MM.1S (cell line): ENCODE results near the gene PRDX2.
A peak's percentile ranks its signal among the peaks of the same experiment; 100 is the strongest.

ENCODE experiments used
- DNase-seq: peaks from one replicate; pipeline ENCODE4 v3.0.0-alpha.2; 2015
- H2AFZ ChIP-seq: fragments of 300-600 bp; sonication (generic); 2 replicates; pipeline ENCODE4 v1.6.0; 2016; ENCODE audit warnings: antibody characterized with exemption, low read length
- H3F3A ChIP-seq: fragments of 300-600 bp; sonication (generic); 2 replicates; pipeline ENCODE4 v1.6.1; 2016; ENCODE audit warnings: mild to moderate bottlenecking, antibody characterized with exemption, low read length, moderate library complexity, mixed read lengths; ENCODE audit not compliant: insufficient read depth
- H3K27ac ChIP-seq: fragments of 300-600 bp; sonication (generic); 2 replicates; pipeline ENCODE4 v1.5.1; 2016; ENCODE audit warnings: mild to moderate bottlenecking, low read length
- H3K27me3 ChIP-seq: fragments of 300-600 bp; sonication (generic); replicated peaks from 2 replicates; pipeline ENCODE4 v1.6.0; 2016; ENCODE audit warnings: low read length; ENCODE audit not compliant: insufficient read depth
- H3K36me3 ChIP-seq: fragments of 300-600 bp; sonication (generic); replicated peaks from 2 replicates; pipeline ENCODE4 v1.6.1; 2016; ENCODE audit warnings: mild to moderate bottlenecking, low read length, mixed read lengths; ENCODE audit not compliant: insufficient read depth
- H3K4me1 ChIP-seq: fragments of 300-600 bp; sonication (generic); 2 replicates; pipeline ENCODE4 v1.6.1; 2016; ENCODE audit warnings: low read length, mixed read lengths
- H3K4me2 ChIP-seq: fragments of 300-600 bp; sonication (generic); 2 replicates; pipeline ENCODE4 v1.6.0; 2016; ENCODE audit warnings: low read depth, low read length
- H3K4me3 ChIP-seq: fragments of 300-600 bp; sonication (generic); 2 replicates; pipeline ENCODE4 v1.5.1; 2016; ENCODE audit warnings: low read length, mixed read lengths
- H3K79me2 ChIP-seq: fragments of 300-600 bp; sonication (generic); 2 replicates; pipeline ENCODE4 v1.6.1; 2016; ENCODE audit warnings: mixed run types, low read length, mixed read lengths
- H3K9ac ChIP-seq: fragments of 300-600 bp; sonication (generic); 2 replicates; pipeline ENCODE4 v1.6.1; 2016; ENCODE audit warnings: low read length, mixed read lengths
- H3K9me2 ChIP-seq: fragments of 300-600 bp; sonication (generic); replicated peaks from 2 replicates; pipeline ENCODE4 v1.6.1; 2016; ENCODE audit warnings: mild to moderate bottlenecking, low read length, mixed read lengths; ENCODE audit not compliant: insufficient read depth
- H3K9me3 ChIP-seq: fragments of 300-600 bp; sonication (generic); replicated peaks from 2 replicates; pipeline ENCODE4 v1.6.1; 2016; ENCODE audit warnings: mild to moderate bottlenecking, low read length, mixed read lengths; ENCODE audit not compliant: insufficient read depth
- H4K20me1 ChIP-seq: fragments of 300-600 bp; sonication (generic); 2 replicates; pipeline ENCODE4 v1.6.1; 2016; ENCODE audit warnings: mild to moderate bottlenecking, low read length, moderate library complexity, mixed read lengths; ENCODE audit not compliant: insufficient read depth
- EZH2 ChIP-seq: fragments of 300-600 bp; sonication (generic); optimal IDR thresholded peaks from 2 replicates; pipeline ENCODE3; 2017; ENCODE audit warnings: low read depth, mild to moderate bottlenecking, antibody characterized with exemption, low read length, mixed read lengths
- EZH2phosphoT487 ChIP-seq: fragments of 300-600 bp; sonication (generic); IDR thresholded peaks from 2 replicates; pipeline ENCODE4 v1.6.1; 2018; ENCODE audit warnings: antibody characterized with exemption, low read length
- TF ChIP-seq, protein P1 (sequence below): fragments of 300-600 bp; sonication (generic); IDR thresholded peaks from 2 replicates; pipeline ENCODE4 v1.5.1; 2016; ENCODE audit warnings: antibody characterized with exemption, low read length, mixed read lengths

PRDX2 gene

DNA sequence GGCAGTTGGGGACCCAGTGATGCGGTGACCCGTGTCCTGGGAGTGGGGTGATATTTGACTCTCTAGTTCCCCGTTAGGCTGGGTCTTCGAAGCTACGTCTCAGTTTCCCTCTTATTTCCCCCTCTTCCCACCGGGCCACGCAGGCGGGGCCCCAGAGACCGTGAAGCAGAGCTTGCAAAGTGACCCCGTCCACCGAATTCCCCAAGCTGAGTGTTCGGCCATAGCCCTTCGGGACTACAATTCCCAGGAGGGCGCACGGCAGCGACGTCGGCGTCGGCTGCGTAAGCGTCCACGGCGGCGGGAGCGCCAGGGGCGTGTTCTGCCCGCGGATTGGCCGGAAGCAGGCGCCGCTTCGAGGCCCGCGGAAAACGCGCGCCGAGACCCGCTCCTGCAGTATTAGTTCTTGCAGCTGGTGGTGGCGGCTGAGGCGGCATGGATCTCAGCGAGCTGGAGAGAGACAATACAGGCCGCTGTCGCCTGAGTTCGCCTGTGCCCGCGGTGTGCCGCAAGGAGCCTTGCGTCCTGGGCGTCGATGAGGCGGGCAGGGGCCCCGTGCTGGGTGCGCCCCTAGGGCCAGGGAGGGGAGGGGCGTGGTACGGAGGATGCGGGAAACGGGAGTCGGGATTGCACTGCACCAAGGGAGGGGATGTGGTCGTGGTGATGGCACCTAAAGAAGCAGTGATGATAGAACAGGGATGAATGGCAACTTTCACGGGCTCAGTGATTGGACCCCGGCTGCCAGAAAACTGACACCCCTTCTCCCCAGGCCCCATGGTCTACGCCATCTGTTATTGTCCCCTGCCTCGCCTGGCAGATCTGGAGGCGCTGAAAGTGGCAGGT lies 4.9 kb upstream of the PRDX2 start, which contains the start of gene RNASEH2A:
Gene RNASEH2A (plus strand): TSS at position 343 of the 840 bp plus-strand sequence. CDS start 90 bp downstream, at position 433.
- Histone ChIP-seq H3K79me2 (peaks cover 8% of the 10 kb centered on the region), H4K20me1 (no peaks in the 10 kb centered on the region), H3K36me3 (no peaks in the 10 kb centered on the region), H3K4me2 (peak within 1 kb of the TSS; percentile 92), H2AFZ (peak within 1 kb of the TSS; percentile 93), H3F3A (no peaks in the 10 kb centered on the region), H3K27me3 (no peaks in the 10 kb centered on the region), H3K4me1 (peaks cover 8% of the 10 kb centered on the region), H3K9me3 (no peaks in the 10 kb centered on the region), H3K27ac (peak within 1 kb of the TSS; percentile 14; the same call in 1 of the 2 replicates), H3K9ac (peak within 1 kb of the TSS; percentile 71), H3K9me2 (no peaks in the 10 kb centered on the region), H3K4me3 (peak within 1 kb of the TSS; percentile 83)
- no peak for TF ChIP-seq EZH2
- TF ChIP-seq EZH2phosphoT487: no peak
- TF ChIP-seq, protein P1, sequence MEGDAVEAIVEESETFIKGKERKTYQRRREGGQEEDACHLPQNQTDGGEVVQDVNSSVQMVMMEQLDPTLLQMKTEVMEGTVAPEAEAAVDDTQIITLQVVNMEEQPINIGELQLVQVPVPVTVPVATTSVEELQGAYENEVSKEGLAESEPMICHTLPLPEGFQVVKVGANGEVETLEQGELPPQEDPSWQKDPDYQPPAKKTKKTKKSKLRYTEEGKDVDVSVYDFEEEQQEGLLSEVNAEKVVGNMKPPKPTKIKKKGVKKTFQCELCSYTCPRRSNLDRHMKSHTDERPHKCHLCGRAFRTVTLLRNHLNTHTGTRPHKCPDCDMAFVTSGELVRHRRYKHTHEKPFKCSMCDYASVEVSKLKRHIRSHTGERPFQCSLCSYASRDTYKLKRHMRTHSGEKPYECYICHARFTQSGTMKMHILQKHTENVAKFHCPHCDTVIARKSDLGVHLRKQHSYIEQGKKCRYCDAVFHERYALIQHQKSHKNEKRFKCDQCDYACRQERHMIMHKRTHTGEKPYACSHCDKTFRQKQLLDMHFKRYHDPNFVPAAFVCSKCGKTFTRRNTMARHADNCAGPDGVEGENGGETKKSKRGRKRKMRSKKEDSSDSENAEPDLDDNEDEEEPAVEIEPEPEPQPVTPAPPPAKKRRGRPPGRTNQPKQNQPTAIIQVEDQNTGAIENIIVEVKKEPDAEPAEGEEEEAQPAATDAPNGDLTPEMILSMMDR: no peak
- DNase-seq: peak; percentile 94

DNA sequence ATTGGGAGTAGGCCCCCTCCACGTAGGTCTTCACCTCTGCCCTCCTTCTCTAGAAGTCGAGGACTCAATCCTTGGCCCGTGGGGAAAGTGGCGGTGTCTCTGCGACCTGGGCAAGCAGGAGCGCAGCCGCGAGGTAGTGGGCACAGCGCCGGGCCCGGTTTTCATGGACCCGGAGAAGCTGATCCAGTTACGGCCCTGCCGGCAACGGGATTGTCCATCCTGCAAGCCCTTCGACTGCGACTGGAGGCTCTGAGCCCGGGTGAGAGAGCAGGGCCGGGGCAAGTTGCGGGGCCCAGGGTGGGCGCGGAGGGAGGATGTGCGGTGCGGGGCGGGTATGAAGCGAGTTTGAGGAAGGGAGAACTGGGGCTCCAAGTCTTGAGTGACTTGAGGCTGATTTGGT lies 2.5 kb upstream of the PRDX2 start:
- Histone ChIP-seq H3K4me2 (no peak overlapping the region), H3K27ac (no peak overlapping the region), H3K4me1 (peaks cover 14% of the 10 kb centered on the region), H3K36me3 (no peaks in the 10 kb centered on the region; the same call in 1 of the 2 replicates), H3F3A (no peaks in the 10 kb centered on the region), H3K4me3 (no peak overlapping the region), H3K9me3 (no peaks in the 10 kb centered on the region), H4K20me1 (no peaks in the 10 kb centered on the region), H2AFZ (no peak overlapping the region), H3K27me3 (no peaks in the 10 kb centered on the region), H3K79me2 (peaks cover 21% of the 10 kb centered on the region), H3K9me2 (no peaks in the 10 kb centered on the region), H3K9ac (no peak overlapping the region)
- DNase-seq: no peak
- TF ChIP-seq EZH2phosphoT487: no peak
- no peak for TF ChIP-seq EZH2
- TF ChIP-seq, protein P1: no peak

DNA sequence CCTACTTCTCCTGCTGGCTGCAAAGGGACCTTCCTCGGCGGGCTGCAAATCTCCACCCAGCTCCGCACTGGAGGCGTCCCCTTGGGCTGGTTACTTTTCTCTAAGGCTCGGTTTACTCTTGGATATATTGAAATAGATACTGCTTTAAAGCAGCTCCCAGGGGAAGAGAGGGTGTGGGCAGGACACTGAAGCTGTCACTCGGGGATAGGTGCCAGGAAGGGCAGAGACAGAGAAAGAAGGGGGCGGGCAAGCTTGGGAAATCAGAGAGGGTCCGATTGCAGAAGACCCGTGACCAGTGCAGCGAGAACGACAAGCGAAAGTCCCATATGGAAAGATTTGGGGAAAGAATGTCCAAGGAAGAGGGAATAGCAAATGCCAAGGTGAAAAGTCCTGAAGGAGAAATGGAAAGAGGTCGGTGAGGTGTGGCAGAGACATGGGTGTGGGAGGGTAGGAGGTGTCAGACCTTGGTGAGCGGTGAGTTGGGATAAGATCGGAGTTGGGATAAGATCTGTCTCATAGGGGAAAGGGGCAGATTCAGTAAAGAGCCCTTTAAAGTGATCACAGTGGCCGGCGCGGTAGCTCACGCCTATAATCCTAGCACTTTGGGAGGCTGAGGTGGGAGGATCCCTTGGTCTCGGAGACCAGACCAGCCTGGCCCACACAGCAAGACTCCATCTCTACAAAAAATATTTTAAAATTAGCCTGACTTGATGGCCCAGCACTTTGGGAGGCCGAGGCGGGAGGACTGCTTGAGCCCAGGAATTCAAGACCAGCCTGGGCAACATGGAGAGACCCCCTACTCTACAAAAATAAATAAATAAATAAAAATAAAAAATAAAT lies 887 bp upstream of the PRDX2 start:
- no peaks in the 10 kb centered on the region for H3K9me3 ChIP-seq
- H4K20me1 ChIP-seq: no peaks in the 10 kb centered on the region
- H3K27me3 ChIP-seq: no peaks in the 10 kb centered on the region
- H3K9me2 ChIP-seq: no peaks in the 10 kb centered on the region
- peak overlapping the region; percentile 97 for H3K4me3 ChIP-seq
- H3K79me2 ChIP-seq: peaks cover 21% of the 10 kb centered on the region
- H3K4me2 ChIP-seq: peak overlapping the region; percentile 98
- peak overlapping the region; percentile 85; the same call in 1 of the 2 replicates for H3K9ac ChIP-seq
- no peak for DNase-seq
- no peaks in the 10 kb centered on the region for H3F3A ChIP-seq
- no peaks in the 10 kb centered on the region; the same call in 1 of the 2 replicates for H3K36me3 ChIP-seq
- peak overlapping the region; percentile 86 for H2AFZ ChIP-seq
- peaks cover 14% of the 10 kb centered on the region for H3K4me1 ChIP-seq
- no peak overlapping the region for H3K27ac ChIP-seq
- TF ChIP-seq, protein P1: no peak
